Transverse colon (tissue), 4 donors: Measurements from ENCODE around the gene MYO9A. TPM values are rescaled to one million over a fixed set of nuclear protein-coding genes. Genes with fewer than 3 reads are reported as not detected.

Experiments used
- DNase-seq: peaks from one replicate; pipeline ENCODE4 v3.0.0-alpha.2; 2019
- H3K27ac ChIP-seq, 4 donors: fragments of 200-600 bp; sonication (generic); 2 replicates each; pipeline ENCODE4 v1.5.1; 2016 to 2018; ENCODE audit warnings: inconsistent platforms in 4 of 4
- H3K27me3 ChIP-seq: fragments of 200-600 bp; sonication (generic); 2 replicates; pipeline ENCODE4 v1.5.1; 2017; ENCODE audit warnings: inconsistent platforms
- H3K36me3 ChIP-seq, 4 donors: fragments of 200-600 bp; sonication (generic); 2 replicates each; pipeline ENCODE4 v1.5.1; 2017 to 2019; ENCODE audit warnings: inconsistent platforms in 4 of 4
- H3K4me1 ChIP-seq, 4 donors: fragments of 200-600 bp; sonication (generic); 2 replicates each; pipeline ENCODE4 v1.5.1; 2017 to 2020; ENCODE audit warnings: inconsistent platforms in 4 of 4
- H3K4me3 ChIP-seq, 4 donors: fragments of 200-600 bp; sonication (generic); 1 replicate in 1 of 4; 2 replicates in 3 of 4; pipeline versions ENCODE4 v1.5.1 to v1.6.1; 2017 to 2019; ENCODE audit warnings: inconsistent platforms in 4 of 4
- H3K9me3 ChIP-seq, 2 donors: fragments of 200-600 bp; sonication (generic); 2 replicates each; pipeline ENCODE4 v1.5.1; 2017 to 2019; ENCODE audit warnings: inconsistent platforms in 2 of 2
- EP300 ChIP-seq: sonication (generic); formaldehyde crosslinking; IDR thresholded peaks from one replicate; pipeline ENCODE4 v1.6.1; 2017; ENCODE audit warnings: antibody characterized with exemption, low read depth
- POLR2A ChIP-seq: fragments of 450-650 bp; IDR thresholded peaks from one replicate; pipeline ENCODE4 v1.6.1; 2016; ENCODE audit warnings: antibody characterized with exemption, mild to moderate bottlenecking, moderate library complexity
- POLR2AphosphoS5 ChIP-seq, 3 donors: sonication (generic); formaldehyde crosslinking; IDR thresholded peaks; one replicate each; pipeline ENCODE4 v1.6.1; 2016; ENCODE audit warnings: antibody characterized with exemption in 3 of 3
- WGBS, 2 donors: methylation state at CpG; one replicate each; pipeline ENCODE4 v1.1.5; 2018; ENCODE audit warnings: low coverage in 1 of 2; 5-methylcytosine and 5-hydroxymethylcytosine counted together
- in situ Hi-C, 4 donors: fragments of 200-750 bp; cut with MboI; loops; one replicate each; pipeline versions ENCODE4 v1.15.0 to v1.15.1; 2017; ENCODE audit warnings: low sequenced_read_pairs in 3 of 4, low pct_ligation_motif_present in 1 of 4, low pct_unique_long_range_greater_than_20kb in 1 of 4
- intact Hi-C: fragments of 100-400 bp; cut with DNase I; formaldehyde crosslinking; loops from one replicate; pipeline ENCODE4 v1.15.1; 2023; ENCODE audit warnings: low total_unique reads
- total RNA-seq, 4 donors: library from RNA; depleted of rRNA; stranded (reverse); fragments of >200 nt; gene quantifications; one replicate each; pipeline ENCODE4 v1.1.0, GENCODE V29; 2016
- TF ChIP-seq, protein P1 (sequence below), 5 experiments: fragments of 200-600 bp in 3 of 5; fragments of 450-650 bp in 2 of 5; sonication (generic) in 3 of 5; IDR thresholded peaks; 1 replicate in 2 of 5; 2 replicates in 3 of 5; pipeline ENCODE4 v1.5.1; 2016 to 2017; ENCODE audit warnings: antibody characterized with exemption in 5 of 5, inconsistent platforms in 3 of 5, mild to moderate bottlenecking in 2 of 5, moderate library complexity in 1 of 5

Gene MYO9A
- total RNA-seq, 4 donors from 2014 or later: 52.4 to 103 (median 74.2) TPM

DNA sequence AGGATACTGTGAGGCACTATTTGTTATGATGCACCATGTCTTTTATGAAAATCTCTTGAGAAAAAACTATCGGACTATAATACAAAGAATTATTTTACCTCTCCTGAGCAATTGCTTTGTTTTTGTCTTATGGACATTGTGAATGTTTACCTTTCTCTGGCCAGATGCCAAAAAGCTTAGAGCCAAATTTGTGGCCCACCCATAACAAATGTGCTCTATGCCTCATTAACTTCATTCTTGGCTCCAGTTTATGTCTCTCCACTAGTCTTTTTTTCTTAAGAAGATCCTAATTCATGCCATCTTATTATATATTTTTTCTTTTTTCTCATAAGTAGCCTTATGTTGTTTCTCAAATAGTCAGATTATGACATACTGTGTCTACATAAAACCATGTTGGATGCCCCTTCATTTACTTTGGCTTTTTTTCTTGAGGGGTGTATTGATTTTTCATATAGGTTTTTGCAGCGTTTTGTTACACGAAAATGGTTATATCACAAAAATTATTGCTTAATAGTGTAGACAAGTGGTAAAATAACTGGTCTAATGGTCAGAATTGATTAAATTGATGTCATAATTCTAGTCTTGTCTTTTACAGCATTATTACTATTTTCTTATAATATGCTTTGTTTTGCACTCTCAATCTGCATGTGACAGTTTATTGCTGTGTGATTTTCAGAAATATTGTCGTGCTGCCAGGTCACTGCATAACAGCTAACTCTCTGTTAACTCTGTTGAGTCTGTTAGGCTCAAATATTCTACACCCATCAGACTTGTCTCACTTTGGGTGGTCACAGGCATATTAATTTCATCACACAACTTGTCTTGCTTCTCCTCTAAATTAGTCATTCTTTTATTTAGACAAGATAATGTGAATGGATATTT lies 18.5 kb upstream of the MYO9A start:
- intact Hi-C loops (no loop called here), in situ Hi-C loops (no loop called here)
- Histone ChIP-seq H3K36me3 (peaks cover 0 to 3% (median 0%) of the 10 kb centered on the region in 4 donors), H3K4me1 (peaks cover 0 to 27% (median 19%) of the 10 kb centered on the region in 4 donors), H3K4me3 (no peak overlapping the region), H3K27ac (no peak overlapping the region), H3K27me3 (no peaks in the 10 kb centered on the region), H3K9me3 (no peaks in the 10 kb centered on the region)
- 44 to 63% methylated on average over 4 of the region's 4 CpGs for WGBS, 2 donors
- no peak for TF ChIP-seq POLR2A
- no peak for DNase-seq

DNA sequence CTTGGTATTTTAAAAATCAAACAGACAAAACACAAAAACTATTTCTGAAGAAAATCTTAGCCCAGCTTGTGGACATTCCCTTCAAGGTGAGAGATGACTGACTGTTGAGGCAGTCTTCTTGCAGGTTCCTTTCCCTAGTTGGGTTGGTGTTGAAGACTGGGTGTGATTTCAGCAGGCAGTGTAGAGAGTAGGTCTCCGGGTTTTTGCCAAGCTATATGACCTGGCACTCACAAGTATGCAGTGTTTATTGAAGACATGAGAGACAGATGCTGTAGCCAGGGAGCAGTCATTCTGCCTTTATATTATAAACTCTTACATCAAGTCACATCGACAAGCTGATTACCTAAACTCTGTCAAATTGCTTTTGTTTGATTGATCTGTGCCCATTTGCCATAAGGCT lies 17.8 kb upstream of the MYO9A start:
- H3K27me3 ChIP-seq: no peaks in the 10 kb centered on the region
- no peaks in the 10 kb centered on the region for H3K9me3 ChIP-seq
- WGBS, 2 donors: 43 to 46% methylated on average over 1 to 2 of the region's 2 CpGs
- in situ Hi-C loops (no loop called here), intact Hi-C loops (no loop called here)
- peaks cover 0 to 23% (median 16%) of the 10 kb centered on the region in 4 donors for H3K4me1 ChIP-seq
- no peak for DNase-seq
- H3K4me3 ChIP-seq: no peak overlapping the region
- H3K27ac ChIP-seq: no peak overlapping the region
- H3K36me3 ChIP-seq: peaks cover 0 to 3% (median 0%) of the 10 kb centered on the region in 4 donors
- TF ChIP-seq POLR2A (no peak), EP300 (no peak), POLR2AphosphoS5 (IDR thresholded peaks at IDR 0.05) (no peak)
- TF ChIP-seq, protein P1, sequence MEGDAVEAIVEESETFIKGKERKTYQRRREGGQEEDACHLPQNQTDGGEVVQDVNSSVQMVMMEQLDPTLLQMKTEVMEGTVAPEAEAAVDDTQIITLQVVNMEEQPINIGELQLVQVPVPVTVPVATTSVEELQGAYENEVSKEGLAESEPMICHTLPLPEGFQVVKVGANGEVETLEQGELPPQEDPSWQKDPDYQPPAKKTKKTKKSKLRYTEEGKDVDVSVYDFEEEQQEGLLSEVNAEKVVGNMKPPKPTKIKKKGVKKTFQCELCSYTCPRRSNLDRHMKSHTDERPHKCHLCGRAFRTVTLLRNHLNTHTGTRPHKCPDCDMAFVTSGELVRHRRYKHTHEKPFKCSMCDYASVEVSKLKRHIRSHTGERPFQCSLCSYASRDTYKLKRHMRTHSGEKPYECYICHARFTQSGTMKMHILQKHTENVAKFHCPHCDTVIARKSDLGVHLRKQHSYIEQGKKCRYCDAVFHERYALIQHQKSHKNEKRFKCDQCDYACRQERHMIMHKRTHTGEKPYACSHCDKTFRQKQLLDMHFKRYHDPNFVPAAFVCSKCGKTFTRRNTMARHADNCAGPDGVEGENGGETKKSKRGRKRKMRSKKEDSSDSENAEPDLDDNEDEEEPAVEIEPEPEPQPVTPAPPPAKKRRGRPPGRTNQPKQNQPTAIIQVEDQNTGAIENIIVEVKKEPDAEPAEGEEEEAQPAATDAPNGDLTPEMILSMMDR (IDR thresholded peaks at IDR 0.05): no peak

DNA sequence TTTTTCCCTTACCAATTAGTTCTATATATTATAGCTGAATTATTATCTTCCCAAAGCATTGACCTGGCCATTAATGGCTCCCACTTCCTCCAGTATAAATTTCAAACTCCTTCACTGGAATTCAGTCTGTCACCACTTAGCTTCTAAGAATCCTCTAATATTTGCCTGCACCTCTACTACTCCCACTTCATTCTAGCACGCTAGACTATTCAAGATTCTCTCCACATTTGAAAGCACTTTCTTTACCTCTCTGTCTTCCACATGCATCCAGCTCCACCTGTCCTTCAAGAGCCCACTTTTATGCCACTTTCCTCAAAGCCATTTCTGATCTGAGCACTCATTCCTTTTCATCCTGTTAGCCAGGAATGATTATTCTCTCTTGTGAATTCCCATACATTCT lies 15.3 kb upstream of the MYO9A start:
- peaks cover 0 to 23% (median 14%) of the 10 kb centered on the region in 4 donors for H3K4me1 ChIP-seq
- no peaks in the 10 kb centered on the region for H3K27me3 ChIP-seq
- no peaks in the 10 kb centered on the region for H3K9me3 ChIP-seq
- intact Hi-C loops: no loop called here
- H3K36me3 ChIP-seq: no peaks in the 10 kb centered on the region
- in situ Hi-C loops: no loop called here
- H3K4me3 ChIP-seq: no peak overlapping the region
- no peak overlapping the region for H3K27ac ChIP-seq
- TF ChIP-seq POLR2A (no peak), POLR2AphosphoS5 (IDR thresholded peaks at IDR 0.05) (no peak), EP300 (no peak)
- TF ChIP-seq, protein P1 (IDR thresholded peaks at IDR 0.05): no peak
- 92 to 97% methylated on average over 1 of the region's 1 CpG for WGBS, 2 donors
- no peak for DNase-seq

DNA sequence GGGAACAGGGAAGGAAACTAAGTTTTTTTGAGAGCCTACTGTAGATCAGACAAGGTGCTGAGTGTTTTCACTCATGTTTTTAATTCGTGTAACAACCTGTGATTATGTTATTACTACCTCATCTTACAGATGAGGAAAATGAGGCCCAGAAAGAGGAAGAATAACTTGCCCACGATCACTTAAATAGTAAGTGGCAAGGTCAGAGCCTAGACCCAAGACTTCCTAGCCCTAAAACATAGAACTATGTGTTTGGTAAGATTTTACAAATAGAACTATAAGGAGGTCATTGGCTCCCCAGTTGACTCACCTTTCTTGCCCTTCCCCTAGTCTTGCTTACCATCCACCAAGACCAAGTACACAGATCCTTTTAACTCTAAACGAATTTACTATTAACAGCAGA lies 14.0 kb upstream of the MYO9A start:
- DNase-seq: no peak
- intact Hi-C loops: no loop called here
- peaks cover 0 to 18% (median 12%) of the 10 kb centered on the region in 4 donors for H3K4me1 ChIP-seq
- no peaks in the 10 kb centered on the region for H3K27me3 ChIP-seq
- WGBS, 2 donors: 59 to 66% methylated on average over 3 of the region's 3 CpGs
- H3K27ac ChIP-seq: no peak overlapping the region
- in situ Hi-C loops: no loop called here
- TF ChIP-seq POLR2A: no peak
- TF ChIP-seq POLR2AphosphoS5 (IDR thresholded peaks at IDR 0.05): no peak
- H3K4me3 ChIP-seq: no peak overlapping the region
- H3K36me3 ChIP-seq: no peaks in the 10 kb centered on the region
- no peaks in the 10 kb centered on the region for H3K9me3 ChIP-seq

DNA sequence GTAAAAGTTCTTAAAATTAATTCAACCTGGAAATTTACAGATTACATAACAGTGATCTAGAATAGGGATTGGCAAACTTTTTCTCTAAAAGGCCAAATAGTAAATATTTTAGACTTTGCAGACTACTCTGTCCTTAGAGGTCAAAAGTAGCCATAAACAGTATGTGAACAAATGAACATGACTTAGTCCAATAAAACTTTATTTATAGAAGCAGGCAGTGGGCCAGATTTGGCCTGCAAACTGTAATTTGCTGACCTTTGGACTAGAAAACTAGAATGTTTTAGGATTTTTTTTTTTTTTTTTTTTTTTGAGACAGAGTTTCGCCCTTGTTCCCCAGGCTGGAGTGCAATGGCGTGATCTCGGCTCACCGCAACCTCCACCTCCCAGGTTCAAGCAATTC lies 12.3 kb upstream of the MYO9A start:
- TF ChIP-seq, protein P1 (IDR thresholded peaks at IDR 0.05): no peak
- peak; percentile 12 for DNase-seq
- in situ Hi-C loops: no loop called here
- no peak overlapping the region for H3K4me3 ChIP-seq
- 82 to 100% methylated on average over 1 to 4 of the region's 4 CpGs for WGBS, 2 donors
- H3K36me3 ChIP-seq: no peaks in the 10 kb centered on the region
- H3K9me3 ChIP-seq: no peaks in the 10 kb centered on the region
- H3K27me3 ChIP-seq: no peaks in the 10 kb centered on the region
- no peak overlapping the region for H3K27ac ChIP-seq
- peaks cover 0 to 2% (median under 1%) of the 10 kb centered on the region in 4 donors for H3K4me1 ChIP-seq
- intact Hi-C loops: no loop called here
